K562 (cell line): ENCODE data around the gene SCN1A. TPM values are rescaled to one million over a fixed set of nuclear protein-coding genes. Genes with fewer than 3 reads are reported as not detected.

Experiments used
- ATAC-seq: fragments of 200-7000 bp; cut with Tn5 transposase; 3 replicates; pipeline ENCODE4 v1.9.1; 2020; ENCODE audit warnings: moderate library complexity
- BruUV-seq: library from RNA; stranded (reverse); fragments of 400-500 nt; replicated peaks from 2 replicates; lab custom pipeline; 2021; lab: Mats Ljungman, UMichigan
- CTCF ChIA-PET: fragments of 300-600 bp; formaldehyde crosslinking; extraction: SDS; loops from one replicate; lab custom pipeline; 2021; ENCODE audit warnings: low intra/inter-chr PET ratio; lab: Yijun Ruan, JAX
- POLR2A ChIA-PET: fragments of 300-600, 350-650 bp; sonication (Branson Sonifier 250); formaldehyde crosslinking; extraction: SDS; loops from one replicate; lab custom pipeline; 2021; ENCODE audit warnings: antibody characterized with exemption, inconsistent platforms; lab: Yijun Ruan, JAX
- DNase-seq, 4 experiments: peaks; one replicate each; pipeline versions ENCODE4 v3.0.0 to v3.0.0-alpha.2; 2011 to 2018; ENCODE audit warnings: low spot score in 3 of 4, mixed read lengths in 3 of 4; ENCODE audit errors: extremely low read depth in 1 of 4
- FAIRE-seq: peaks from 2 replicates; lab custom pipeline; 2011; peaks lifted over from hg19 to GRCh38; lab: Jason Lieb, UNC
- H2AFZ ChIP-seq: 2 replicates; pipeline ENCODE4 v1.6.0; 2011; ENCODE audit warnings: low read depth, low read length, control low read depth, inconsistent platforms
- H3K27ac ChIP-seq: fragments of 200-600 bp; 3 replicates; pipeline ENCODE4 v1.8.0; 2011; ENCODE audit warnings: low read depth, mild to moderate bottlenecking, control low read depth, inconsistent platforms, low read length, moderate library complexity, mixed read lengths; ENCODE audit errors: extremely low read depth
- H3K27me3 ChIP-seq, 2 experiments: fragments of 300-600 bp in 1 of 2; 2 replicates in 1 of 2; 3 replicates in 1 of 2; pipeline versions ENCODE4 v1.6.0 to v1.8.0; 2011; ENCODE audit warnings: inconsistent platforms in 2 of 2, low read length in 2 of 2, mild to moderate bottlenecking in 1 of 2, mixed read lengths in 1 of 2, moderate library complexity in 1 of 2; ENCODE audit not compliant: control insufficient read depth in 2 of 2, insufficient read depth in 2 of 2
- H3K36me3 ChIP-seq: fragments of 300-600 bp; 3 replicates; pipeline ENCODE4 v1.8.0; 2011; ENCODE audit warnings: mild to moderate bottlenecking, low read length, inconsistent platforms; ENCODE audit not compliant: control insufficient read depth, insufficient read depth
- H3K4me1 ChIP-seq, 2 experiments: fragments of 200-600 bp in 1 of 2; replicated peaks in 1 of 2; 2 replicates in 1 of 2; 3 replicates in 1 of 2; pipeline versions ENCODE4 v1.5.1 to v1.8.0; 2011; ENCODE audit warnings: inconsistent platforms in 2 of 2, low read length in 2 of 2, mild to moderate bottlenecking in 1 of 2, mixed read lengths in 1 of 2, moderate library complexity in 1 of 2; ENCODE audit not compliant: control insufficient read depth in 2 of 2, insufficient read depth in 2 of 2
- H3K4me2 ChIP-seq: 2 replicates; pipeline ENCODE4 v1.6.1; 2011; ENCODE audit warnings: low read length, control low read depth, inconsistent platforms, mixed read lengths; ENCODE audit not compliant: insufficient read depth
- H3K4me3 ChIP-seq: fragments of 200-600 bp; sonication (generic), shearing (Covaris generic); 2 replicates; pipeline ENCODE4 v1.5.1; 2016; ENCODE audit warnings: control low read depth, inconsistent platforms
- H3K79me2 ChIP-seq: fragments of 200-600 bp; 3 replicates; pipeline ENCODE4 v1.8.0; 2011; ENCODE audit warnings: low read length, inconsistent platforms; ENCODE audit not compliant: control insufficient read depth, insufficient read depth
- H3K9ac ChIP-seq, 2 experiments: 2 replicates each; pipeline versions ENCODE4 v1.6.0 to v1.6.1; 2011; ENCODE audit warnings: low read depth in 2 of 2, low read length in 2 of 2, control low read depth in 1 of 2, inconsistent platforms in 1 of 2, mild to moderate bottlenecking in 1 of 2, mixed read lengths in 1 of 2; ENCODE audit not compliant: insufficient read depth in 1 of 2
- H3K9me1 ChIP-seq: one replicate; pipeline ENCODE4 v1.6.0; 2011; ENCODE audit warnings: inconsistent platforms, mild to moderate bottlenecking, low read length, moderate library complexity; ENCODE audit not compliant: control insufficient read depth, insufficient read depth
- H3K9me3 ChIP-seq: replicated peaks from 2 replicates; pipeline ENCODE4 v1.5.1; 2011; ENCODE audit warnings: low read depth, low read length, inconsistent platforms; ENCODE audit not compliant: control insufficient read depth, insufficient read depth
- H4K20me1 ChIP-seq: replicated peaks from 2 replicates; pipeline ENCODE4 v1.6.1; 2011; ENCODE audit warnings: low read length, inconsistent platforms, mixed read lengths; ENCODE audit not compliant: control insufficient read depth, insufficient read depth
- ARID1B ChIP-seq: fragments of 450-650 bp; IDR thresholded peaks from 2 replicates; pipeline ENCODE4 v1.6.1; 2016; ENCODE audit warnings: antibody characterized with exemption, mild to moderate bottlenecking, inconsistent platforms
- BRD4 ChIP-seq: fragments of 200-600 bp; sonication (generic); IDR thresholded peaks from 2 replicates; pipeline ENCODE4 v1.6.1; 2017; ENCODE audit warnings: inconsistent platforms
- C11orf30 ChIP-seq: fragments of 450-650 bp; IDR thresholded peaks from 2 replicates; pipeline ENCODE4 v1.6.1; 2016; ENCODE audit warnings: low read depth, mild to moderate bottlenecking
- CAMTA2 ChIP-seq: fragments of 250-450 bp; sonication (Bioruptor Pico); conservative IDR thresholded peaks from 2 replicates; pipeline ENCODE4 v1.5.1; 2022
- CBFA2T2 ChIP-seq: fragments of 450-650 bp; conservative IDR thresholded peaks from 2 replicates; pipeline ENCODE4 v1.6.1; 2017; ENCODE audit warnings: mild to moderate bottlenecking
- CBFA2T3 ChIP-seq: fragments of 450-650 bp; IDR thresholded peaks from 2 replicates; pipeline ENCODE4 v1.6.1; 2017
- CREB3L1 ChIP-seq: fragments of 450-650 bp; IDR thresholded peaks from 2 replicates; pipeline ENCODE4 v1.6.1; 2014; ENCODE audit warnings: low read depth, mild to moderate bottlenecking, moderate library complexity, borderline replicate concordance
- DACH1 ChIP-seq: fragments of 450-650 bp; IDR thresholded peaks from 2 replicates; pipeline ENCODE4 v1.6.1; 2018; ENCODE audit not compliant: partially characterized antibody
- ILF3 ChIP-seq: fragments of 450-650 bp; IDR thresholded peaks from 2 replicates; pipeline ENCODE4 v1.6.1; 2018; ENCODE audit warnings: antibody characterized with exemption, mild to moderate bottlenecking, moderate library complexity, borderline replicate concordance
- KLF1 ChIP-seq: fragments of 450-650 bp; IDR thresholded peaks from 2 replicates; pipeline ENCODE4 v1.6.1; 2016; ENCODE audit warnings: missing genetic modification characterization, missing compliant biosample characterization
- MAFG ChIP-seq: fragments of 450-650 bp; conservative IDR thresholded peaks from 2 replicates; pipeline ENCODE4 v1.6.1; 2016; ENCODE audit warnings: missing genetic modification characterization, missing compliant biosample characterization
- MAFK ChIP-seq: IDR thresholded peaks from 2 replicates; pipeline ENCODE4 v1.6.1; 2011; ENCODE audit warnings: low read length, improper control_type of control experiment
- MCM3 ChIP-seq: fragments of 450-650 bp; IDR thresholded peaks from 2 replicates; pipeline ENCODE4 v1.6.1; 2016
- MIER1 ChIP-seq: fragments of 450-650 bp; IDR thresholded peaks from 2 replicates; pipeline ENCODE4 v1.6.1; 2016; ENCODE audit warnings: antibody characterized with exemption, mild to moderate bottlenecking, low read depth
- PURB ChIP-seq: sonication (generic); formaldehyde crosslinking; IDR thresholded peaks from 2 replicates; pipeline ENCODE4 v1.9.0; 2021; ENCODE audit warnings: low read depth, mild to moderate bottlenecking, missing genetic modification reagents
- RB1 ChIP-seq: fragments of 450-650 bp; IDR thresholded peaks from 2 replicates; pipeline ENCODE4 v1.6.1; 2017; ENCODE audit warnings: low read depth, mild to moderate bottlenecking
- TAL1 ChIP-seq: fragments of 450-650 bp; IDR thresholded peaks from 2 replicates; pipeline ENCODE4 v1.6.1; 2016; ENCODE audit warnings: mild to moderate bottlenecking
- ZNF175 ChIP-seq: fragments of 200-800 bp; sonication (Bioruptor generic); IDR thresholded peaks from 2 replicates; pipeline ENCODE4 v1.6.1; 2016; ENCODE audit warnings: low read depth, mild to moderate bottlenecking, missing genetic modification characterization, missing compliant biosample characterization
- ZNF24 ChIP-seq: fragments of 450-650 bp; IDR thresholded peaks from 2 replicates; pipeline ENCODE4 v1.6.1; 2016
- ZNF316 ChIP-seq: fragments of 450-650 bp; IDR thresholded peaks from 2 replicates; pipeline ENCODE4 v1.6.1; 2016
- WGBS: fragments of 100-300 bp; shearing (Covaris generic); methylation state at CpG from one replicate; pipeline ENCODE4 v1.1.6; 2016; ENCODE audit warnings: low coverage, mixed read lengths; ENCODE audit not compliant: insufficient coverage; ENCODE audit errors: missing lambda C conversion rate; 5-methylcytosine and 5-hydroxymethylcytosine counted together
- in situ Hi-C: fragments of 300-500 bp; cut with MboI; formaldehyde crosslinking; loops from 4 replicates; pipeline ENCODE4 v1.15.0; 2018; ENCODE audit warnings: inconsistent platforms, mixed read lengths
- intact Hi-C: fragments of 100-400 bp; cut with micrococcal nuclease; formaldehyde crosslinking; loops from 2 replicates; pipeline ENCODE4 v1.14.2; 2022
- polyA plus RNA-seq, 8 experiments: library from polyadenylated mRNA; depleted of rRNA in 4 of 8; stranded (reverse) in 5 of 8; unstranded in 3 of 8; fragments of >200 nt; fragmentation: Nextera tagmentation in 2 of 8; fragmentation: Illumina TruSeq in 1 of 8; extraction: Ambion mirVana in 2 of 8; extraction: Trizol in 1 of 8; gene quantifications; 2 replicates each; pipeline versions ENCODE4 v1.2.1 to v1.2.3, GENCODE V29; 2011 to 2014; ENCODE audit warnings: inconsistent platforms in 1 of 8, missing spikeins in 1 of 8
- total RNA-seq, 7 experiments: library from RNA; depleted of rRNA in 6 of 7; stranded (reverse); fragments of >200 nt in 6 of 7; fragmentation: Illumina TruSeq in 2 of 7; extraction: Trizol in 2 of 7; gene quantifications; 2 replicates each; pipeline versions ENCODE4 v1.2.1 to v1.2.3, GENCODE V29; 2011 to 2021; ENCODE audit warnings: low replicate concordance in 1 of 7

Gene SCN1A
- total and polyA plus RNA-seq, 9 of the 15 experiments (the other 6 are each of a cell fraction or from before 2014, with no cell fraction given): not detected

GRCh38 chr2:165952741-165953211 lies 175.0 kb downstream of the SCN1A start:
- WGBS: 0% methylated on average over 4 of the region's 4 CpGs
- H2AFZ ChIP-seq: peak overlapping the region; percentile 79
- in situ Hi-C loops: no loop called here
- peaks cover 0 to 17% of the 10 kb centered on the region in 2 experiments; a peak in 3 of 5 replicates for H3K4me1 ChIP-seq
- H4K20me1 ChIP-seq: no peaks in the 10 kb centered on the region
- intact Hi-C loops: loop anchor here (5.0 to 10.0 kb wide), 3 partner anchors 155 to 472 kb away; partner anchors contain the start of gene SCN1A
- H3K79me2 ChIP-seq: peaks cover 41% of the 10 kb centered on the region
- ChIA-PET CTCF (no interaction called here), POLR2A (interaction anchor here (0.6 to 3.1 kb wide), 6 partner anchors 12 to 1379 kb away, joined by 3 to 20 read pairs (median 4); partner anchors contain the start of gene SCN9A)
- peak overlapping the region; percentile 83 for H3K27ac ChIP-seq
- H3K9me1 ChIP-seq: no peaks in the 10 kb centered on the region
- H3K9me3 ChIP-seq: no peaks in the 10 kb centered on the region
- peak overlapping the region; percentile 82 for H3K4me3 ChIP-seq
- TF ChIP-seq CBFA2T2 (0 out of 2 replicates have a peak, but pooled peaks have one; percentile 3), MAFG (tag) (peak; percentile 25; the same call in 1 of the 2 replicates), RB1 (peak; percentile 22; the same call in 1 of the 2 replicates), MAFK (no peak), ILF3 (0 out of 2 replicates have a peak, but pooled peaks have one; percentile 4), DACH1 (peak; percentile 17), TAL1 (peak; percentile 25; the same call in 1 of the 2 replicates), CAMTA2 (no peak), CBFA2T3 (peak; percentile 55), ZNF316 (peak; percentile 89), C11orf30 (peak; percentile 70), ARID1B (peak; percentile 46; the same call in 1 of the 2 replicates), ZNF175 (no peak), CREB3L1 (no peak), MCM3 (no peak), BRD4 (no peak), KLF1 (tag) (no peak), MIER1 (no peak), ZNF24 (peak; percentile 81; the same call in 1 of the 2 replicates), PURB (no peak)
- DNase-seq: peak in 2 of 4 experiments; percentile 43 to 61
- no peaks in the 10 kb centered on the region for H3K27me3 ChIP-seq
- ATAC-seq: peak; percentile 43
- peak; percentile 71 for FAIRE-seq
- H3K36me3 ChIP-seq: peaks cover 24% of the 10 kb centered on the region; the same call in 2 of the 3 replicates
- peak overlapping the region in 1 of 2 experiments; percentile 81; a peak in 3 of 4 replicates for H3K9ac ChIP-seq
- peak overlapping the region; percentile 82 for H3K4me2 ChIP-seq
- TSS peak; percentile 54 for BruUV-seq
